H1 (cell line): Measurements from ENCODE around the gene ASAP3. TPM values are rescaled to one million over a fixed set of nuclear protein-coding genes. Genes with fewer than 3 reads are reported as not detected.

Source experiments
- BRCA1 ChIP-seq: IDR thresholded peaks from 2 replicates; pipeline ENCODE4 v1.6.1; 2012; ENCODE audit warnings: low read depth, low read length, improper control_type of control experiment
- EGR1 ChIP-seq: IDR thresholded peaks from 2 replicates; pipeline ENCODE4 v1.6.1; 2011; ENCODE audit warnings: low read depth, low read length, borderline replicate concordance
- GABPA ChIP-seq: IDR thresholded peaks from 2 replicates; pipeline ENCODE4 v1.6.1; 2011; ENCODE audit warnings: mild to moderate bottlenecking, low read length, moderate library complexity, borderline replicate concordance; ENCODE audit not compliant: insufficient read depth
- GTF2F1 ChIP-seq: IDR thresholded peaks from 2 replicates; pipeline ENCODE4 v1.6.1; 2012; ENCODE audit warnings: low read depth, low read length, improper control_type of control experiment, borderline replicate concordance
- HDAC2 ChIP-seq, 2 experiments: fragments of 300-600 bp in 1 of 2; sonication (generic) in 1 of 2; IDR thresholded peaks; 2 replicates each; pipeline ENCODE4 v1.6.1; 2011 to 2012; ENCODE audit warnings: low read depth in 2 of 2, low read length in 2 of 2, mild to moderate bottlenecking in 2 of 2, moderate library complexity in 2 of 2, borderline replicate concordance in 1 of 2, inconsistent platforms in 1 of 2
- NRF1 ChIP-seq: IDR thresholded peaks from 2 replicates; pipeline ENCODE4 v1.6.1; 2011; ENCODE audit warnings: mild to moderate bottlenecking, low read depth, low read length, improper control_type of control experiment
- SIN3A ChIP-seq, 2 experiments: IDR thresholded peaks in 1 of 2; conservative IDR thresholded peaks in 1 of 2; 2 replicates each; pipeline ENCODE4 v1.6.1; 2011 to 2012; ENCODE audit warnings: low read length in 2 of 2, improper control_type of control experiment in 1 of 2, low read depth in 1 of 2, mild to moderate bottlenecking in 1 of 2
- TEAD4 ChIP-seq: IDR thresholded peaks from 2 replicates; pipeline ENCODE4 v1.6.1; 2012; ENCODE audit warnings: low read depth, low read length, inconsistent platforms, mixed read lengths
- polyA plus RNA-seq, 7 experiments: library from polyadenylated mRNA; depleted of rRNA in 3 of 7; stranded (reverse) in 5 of 7; unstranded in 2 of 7; fragments of >200 nt in 5 of 7; fragments of 200-250 nt in 2 of 7; gene quantifications; 1 replicate in 5 of 7; 2 replicates in 1 of 7; 4 replicates in 1 of 7; pipeline versions ENCODE4 v1.2.1 to v1.2.3, GENCODE V29; 2011 to 2013; ENCODE audit warnings: missing spikeins in 2 of 7, mixed read lengths in 2 of 7
- total RNA-seq: library from RNA; stranded (reverse); fragmentation: NEBNext Ultra II Directional; extraction: Animal tissue kit (Norgen Biotek cat#: 25700); gene quantifications from 2 replicates; pipeline ENCODE4 v1.2.1, GENCODE V29; 2021
- TF ChIP-seq, protein P1 (sequence below): fragments of 300-600 bp; sonication (generic); IDR thresholded peaks from 2 replicates; pipeline ENCODE4 v1.7.1; 2012; ENCODE audit warnings: low read length, moderate library complexity, mild to moderate bottlenecking, inconsistent platforms; ENCODE audit not compliant: insufficient replicate concordance
- TF ChIP-seq, protein P2 (sequence below): IDR thresholded peaks from 2 replicates; pipeline ENCODE4 v1.6.1; 2012; ENCODE audit warnings: inconsistent platforms

The ASAP3 gene
- total and polyA plus RNA-seq, 2 of the 8 experiments (the other 6 are each of a cell fraction or from before 2014, with no cell fraction given), result 53.1 to 58.0 TPM

DNA sequence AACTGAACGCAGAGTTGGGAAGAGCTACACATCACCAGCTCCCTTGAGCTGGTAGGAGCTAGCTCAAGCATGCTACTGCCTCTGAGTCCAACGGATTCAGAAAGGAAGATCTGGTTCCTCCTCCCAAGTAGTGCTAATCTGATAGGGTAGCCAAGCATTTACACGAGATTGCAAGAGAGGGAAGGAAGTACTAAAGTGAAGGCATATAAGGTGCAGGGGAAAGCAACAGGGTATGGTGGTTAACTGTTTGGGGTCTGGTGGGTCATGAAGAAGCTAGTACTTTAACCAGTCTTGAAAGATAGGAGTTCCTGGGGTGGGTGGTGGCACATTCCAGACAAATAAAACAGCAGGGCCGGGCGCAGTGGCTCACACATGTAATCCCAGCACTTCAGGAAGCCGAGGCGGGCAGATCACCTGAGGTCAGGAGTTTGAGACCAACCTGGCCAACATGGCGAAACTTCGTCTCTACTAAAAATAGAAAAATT lies 94.1 kb downstream of the ASAP3 start (continued):
- TF ChIP-seq, protein P1, sequence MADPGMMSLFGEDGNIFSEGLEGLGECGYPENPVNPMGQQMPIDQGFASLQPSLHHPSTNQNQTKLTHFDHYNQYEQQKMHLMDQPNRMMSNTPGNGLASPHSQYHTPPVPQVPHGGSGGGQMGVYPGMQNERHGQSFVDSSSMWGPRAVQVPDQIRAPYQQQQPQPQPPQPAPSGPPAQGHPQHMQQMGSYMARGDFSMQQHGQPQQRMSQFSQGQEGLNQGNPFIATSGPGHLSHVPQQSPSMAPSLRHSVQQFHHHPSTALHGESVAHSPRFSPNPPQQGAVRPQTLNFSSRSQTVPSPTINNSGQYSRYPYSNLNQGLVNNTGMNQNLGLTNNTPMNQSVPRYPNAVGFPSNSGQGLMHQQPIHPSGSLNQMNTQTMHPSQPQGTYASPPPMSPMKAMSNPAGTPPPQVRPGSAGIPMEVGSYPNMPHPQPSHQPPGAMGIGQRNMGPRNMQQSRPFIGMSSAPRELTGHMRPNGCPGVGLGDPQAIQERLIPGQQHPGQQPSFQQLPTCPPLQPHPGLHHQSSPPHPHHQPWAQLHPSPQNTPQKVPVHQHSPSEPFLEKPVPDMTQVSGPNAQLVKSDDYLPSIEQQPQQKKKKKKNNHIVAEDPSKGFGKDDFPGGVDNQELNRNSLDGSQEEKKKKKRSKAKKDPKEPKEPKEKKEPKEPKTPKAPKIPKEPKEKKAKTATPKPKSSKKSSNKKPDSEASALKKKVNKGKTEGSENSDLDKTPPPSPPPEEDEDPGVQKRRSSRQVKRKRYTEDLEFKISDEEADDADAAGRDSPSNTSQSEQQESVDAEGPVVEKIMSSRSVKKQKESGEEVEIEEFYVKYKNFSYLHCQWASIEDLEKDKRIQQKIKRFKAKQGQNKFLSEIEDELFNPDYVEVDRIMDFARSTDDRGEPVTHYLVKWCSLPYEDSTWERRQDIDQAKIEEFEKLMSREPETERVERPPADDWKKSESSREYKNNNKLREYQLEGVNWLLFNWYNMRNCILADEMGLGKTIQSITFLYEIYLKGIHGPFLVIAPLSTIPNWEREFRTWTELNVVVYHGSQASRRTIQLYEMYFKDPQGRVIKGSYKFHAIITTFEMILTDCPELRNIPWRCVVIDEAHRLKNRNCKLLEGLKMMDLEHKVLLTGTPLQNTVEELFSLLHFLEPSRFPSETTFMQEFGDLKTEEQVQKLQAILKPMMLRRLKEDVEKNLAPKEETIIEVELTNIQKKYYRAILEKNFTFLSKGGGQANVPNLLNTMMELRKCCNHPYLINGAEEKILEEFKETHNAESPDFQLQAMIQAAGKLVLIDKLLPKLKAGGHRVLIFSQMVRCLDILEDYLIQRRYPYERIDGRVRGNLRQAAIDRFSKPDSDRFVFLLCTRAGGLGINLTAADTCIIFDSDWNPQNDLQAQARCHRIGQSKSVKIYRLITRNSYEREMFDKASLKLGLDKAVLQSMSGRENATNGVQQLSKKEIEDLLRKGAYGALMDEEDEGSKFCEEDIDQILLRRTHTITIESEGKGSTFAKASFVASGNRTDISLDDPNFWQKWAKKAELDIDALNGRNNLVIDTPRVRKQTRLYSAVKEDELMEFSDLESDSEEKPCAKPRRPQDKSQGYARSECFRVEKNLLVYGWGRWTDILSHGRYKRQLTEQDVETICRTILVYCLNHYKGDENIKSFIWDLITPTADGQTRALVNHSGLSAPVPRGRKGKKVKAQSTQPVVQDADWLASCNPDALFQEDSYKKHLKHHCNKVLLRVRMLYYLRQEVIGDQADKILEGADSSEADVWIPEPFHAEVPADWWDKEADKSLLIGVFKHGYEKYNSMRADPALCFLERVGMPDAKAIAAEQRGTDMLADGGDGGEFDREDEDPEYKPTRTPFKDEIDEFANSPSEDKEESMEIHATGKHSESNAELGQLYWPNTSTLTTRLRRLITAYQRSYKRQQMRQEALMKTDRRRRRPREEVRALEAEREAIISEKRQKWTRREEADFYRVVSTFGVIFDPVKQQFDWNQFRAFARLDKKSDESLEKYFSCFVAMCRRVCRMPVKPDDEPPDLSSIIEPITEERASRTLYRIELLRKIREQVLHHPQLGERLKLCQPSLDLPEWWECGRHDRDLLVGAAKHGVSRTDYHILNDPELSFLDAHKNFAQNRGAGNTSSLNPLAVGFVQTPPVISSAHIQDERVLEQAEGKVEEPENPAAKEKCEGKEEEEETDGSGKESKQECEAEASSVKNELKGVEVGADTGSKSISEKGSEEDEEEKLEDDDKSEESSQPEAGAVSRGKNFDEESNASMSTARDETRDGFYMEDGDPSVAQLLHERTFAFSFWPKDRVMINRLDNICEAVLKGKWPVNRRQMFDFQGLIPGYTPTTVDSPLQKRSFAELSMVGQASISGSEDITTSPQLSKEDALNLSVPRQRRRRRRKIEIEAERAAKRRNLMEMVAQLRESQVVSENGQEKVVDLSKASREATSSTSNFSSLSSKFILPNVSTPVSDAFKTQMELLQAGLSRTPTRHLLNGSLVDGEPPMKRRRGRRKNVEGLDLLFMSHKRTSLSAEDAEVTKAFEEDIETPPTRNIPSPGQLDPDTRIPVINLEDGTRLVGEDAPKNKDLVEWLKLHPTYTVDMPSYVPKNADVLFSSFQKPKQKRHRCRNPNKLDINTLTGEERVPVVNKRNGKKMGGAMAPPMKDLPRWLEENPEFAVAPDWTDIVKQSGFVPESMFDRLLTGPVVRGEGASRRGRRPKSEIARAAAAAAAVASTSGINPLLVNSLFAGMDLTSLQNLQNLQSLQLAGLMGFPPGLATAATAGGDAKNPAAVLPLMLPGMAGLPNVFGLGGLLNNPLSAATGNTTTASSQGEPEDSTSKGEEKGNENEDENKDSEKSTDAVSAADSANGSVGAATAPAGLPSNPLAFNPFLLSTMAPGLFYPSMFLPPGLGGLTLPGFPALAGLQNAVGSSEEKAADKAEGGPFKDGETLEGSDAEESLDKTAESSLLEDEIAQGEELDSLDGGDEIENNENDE, result no peak
- TF ChIP-seq, protein P2, sequence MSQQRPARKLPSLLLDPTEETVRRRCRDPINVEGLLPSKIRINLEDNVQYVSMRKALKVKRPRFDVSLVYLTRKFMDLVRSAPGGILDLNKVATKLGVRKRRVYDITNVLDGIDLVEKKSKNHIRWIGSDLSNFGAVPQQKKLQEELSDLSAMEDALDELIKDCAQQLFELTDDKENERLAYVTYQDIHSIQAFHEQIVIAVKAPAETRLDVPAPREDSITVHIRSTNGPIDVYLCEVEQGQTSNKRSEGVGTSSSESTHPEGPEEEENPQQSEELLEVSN, result no peak
- TF ChIP-seq NRF1, result no peak
- TF ChIP-seq GABPA, result no peak
- TF ChIP-seq TEAD4, result no peak
- no peak for TF ChIP-seq EGR1
- no peak for TF ChIP-seq SIN3A (conservative IDR thresholded peaks at IDR 0.05 in 1 of 2, IDR thresholded peaks at IDR 0.05 in 1 of 2; ENCODE audit: low read depth in 1 of 2, low read length in 2 of 2)
- no peak for TF ChIP-seq HDAC2 (IDR thresholded peaks at IDR 0.05; ENCODE audit: borderline replicate concordance in 1 of 2, low read depth in 2 of 2, low read length in 2 of 2)
- no peak for TF ChIP-seq BRCA1
- no peak for TF ChIP-seq GTF2F1
